GM19463 (cell line): ENCODE data around the gene EPB41.
"Not testable (repeated sequence)": the region's sequence is repeated elsewhere in the genome, so short reads cannot be mapped to it uniquely, and the experiment has no call there.

ENCODE experiments used
- ATAC-seq: cut with Tn5 transposase; IDR thresholded peaks from one replicate; pipeline ENCODE4 v1.9.1; 2021; ENCODE audit warnings: mild to moderate bottlenecking, moderate library complexity; ENCODE audit not compliant: unreplicated experiment

EPB41 gene

DNA sequence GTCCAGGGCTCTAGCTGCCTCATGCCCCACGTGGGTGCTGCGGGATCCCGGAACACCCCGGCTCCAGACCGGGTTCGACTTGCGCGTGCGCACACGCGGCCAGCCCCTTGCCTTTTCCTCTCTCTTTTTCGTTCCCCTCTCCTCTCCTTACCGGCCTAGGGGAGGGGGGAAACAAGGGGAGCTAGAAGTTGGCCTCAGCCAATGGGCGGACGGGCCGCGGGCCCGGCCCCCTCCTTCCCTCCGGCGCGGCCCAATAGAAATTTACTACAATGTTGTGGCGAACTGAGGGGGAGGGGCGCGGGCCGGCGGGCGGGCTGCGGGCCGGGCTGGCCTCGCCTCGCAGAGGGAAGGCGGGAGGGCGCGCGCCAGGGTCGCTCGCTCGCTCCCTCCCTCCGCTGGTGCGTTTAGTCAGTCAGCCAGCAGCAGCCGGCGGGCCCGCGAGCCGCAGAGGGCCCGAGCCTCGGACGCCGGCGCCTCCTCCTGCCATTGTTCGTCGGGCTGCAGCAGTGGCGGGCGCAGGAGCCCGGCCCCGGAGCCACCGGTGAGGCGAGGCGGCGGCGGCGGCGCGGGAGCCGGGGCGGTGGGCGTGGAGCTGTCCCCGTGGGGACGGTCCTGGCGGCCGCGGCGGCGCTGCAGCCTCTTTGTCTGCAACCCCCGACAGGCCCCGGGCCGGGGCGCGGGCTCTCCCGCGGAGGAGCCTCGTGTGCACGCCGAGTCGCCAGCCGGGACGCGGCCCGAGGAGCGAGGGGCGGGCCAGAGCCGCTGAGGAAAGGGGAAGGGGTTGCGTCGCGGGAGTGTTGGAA is at the start of gene EPB41:
EPB41 (plus strand) TSS at position 342 of the 803 bp plus-strand sequence. CDS start 72,869 bp downstream, outside the sequence.
- ATAC-seq: peak; percentile 89

DNA sequence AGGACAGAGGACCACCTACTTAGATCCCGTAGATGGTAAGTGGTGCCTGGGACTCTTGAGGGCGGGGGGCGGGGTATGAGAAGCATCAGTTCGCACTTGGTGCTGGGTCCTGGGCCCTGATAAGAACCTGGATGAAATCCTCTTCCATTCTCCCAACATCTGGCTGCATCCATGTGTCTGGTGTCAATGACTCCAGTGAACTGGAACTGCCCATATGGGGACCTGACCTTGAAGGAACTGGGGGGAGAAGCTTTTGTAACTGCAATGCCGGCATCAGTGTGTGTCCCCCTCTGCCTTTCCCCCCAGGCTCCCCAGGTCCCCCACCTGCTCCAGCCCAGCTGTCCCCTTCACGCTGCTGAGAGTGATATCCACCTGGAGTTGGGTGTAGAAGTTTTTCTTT is 49.7 kb upstream of the EPB41 start:
- ATAC-seq: no peak

- no peak for ATAC-seq
These were observed 48.2 kb upstream of the EPB41 start for GRCh38 chr1:28865997-28866650.

DNA sequence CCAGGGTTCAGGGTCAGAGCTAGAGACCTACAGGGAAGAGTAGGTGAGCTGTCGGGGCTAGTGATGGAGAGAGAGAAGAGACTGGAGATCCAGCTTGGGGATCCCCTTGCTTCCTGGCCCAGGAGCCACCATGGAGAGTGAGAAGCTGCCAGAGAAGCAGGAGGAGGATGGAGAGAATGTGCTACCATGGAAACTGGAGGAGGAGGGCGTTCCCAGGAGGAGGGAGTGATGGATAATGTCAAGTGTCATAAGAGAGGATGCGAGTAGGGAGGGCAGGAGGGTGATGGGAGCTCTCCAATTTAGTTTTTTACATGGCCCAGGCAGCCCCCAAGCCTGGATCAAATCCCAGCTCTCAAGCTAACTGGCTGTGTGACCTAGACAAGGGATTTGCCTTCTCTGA is 46.5 kb upstream of the EPB41 start:
- no peak for ATAC-seq

- no peak for ATAC-seq
These were observed 44.4 kb upstream of the EPB41 start for GRCh38 chr1:28869952-28870351.

DNA sequence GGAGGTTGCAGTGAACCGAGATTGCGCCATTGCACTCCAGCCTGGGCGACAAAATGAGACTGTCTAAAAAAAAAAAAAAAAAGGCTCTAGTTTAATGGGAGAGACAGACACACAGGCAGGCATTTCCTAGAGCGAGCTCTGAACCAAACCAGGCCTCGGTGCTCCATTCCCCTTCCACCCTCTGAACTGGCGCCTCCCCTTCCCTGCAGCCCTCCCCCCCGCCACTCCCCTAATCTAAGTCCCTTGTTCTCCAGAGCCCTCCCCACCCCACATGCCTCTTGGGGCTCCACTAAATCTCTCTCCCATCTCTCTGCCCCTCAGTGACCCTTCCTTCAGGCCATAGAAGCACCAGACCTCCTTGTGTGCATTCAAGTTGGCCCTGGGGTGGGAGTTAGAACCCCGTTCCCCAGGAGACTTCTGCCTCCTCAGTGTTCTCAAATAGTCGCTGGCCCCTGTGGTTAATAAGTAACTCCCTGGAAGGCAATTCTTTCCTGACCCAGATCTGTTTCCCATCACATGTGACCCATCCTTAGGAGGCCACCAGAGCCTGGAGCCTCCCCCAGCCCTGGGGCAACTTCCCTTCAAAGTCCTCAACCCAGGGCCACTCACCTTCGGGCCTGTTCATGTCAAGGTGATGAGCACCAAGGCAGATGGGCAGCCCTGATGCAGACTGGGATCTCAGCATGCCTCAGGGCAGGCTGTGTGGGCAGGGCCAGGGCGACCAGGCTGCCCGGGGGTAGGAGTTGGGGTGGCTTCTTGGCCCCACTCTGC is 42.6 kb upstream of the EPB41 start:
- no peak for ATAC-seq

GRCh38 chr1:28875134-28875533 is 39.2 kb upstream of the EPB41 start:
- ATAC-seq: not testable (repeated sequence)

DNA sequence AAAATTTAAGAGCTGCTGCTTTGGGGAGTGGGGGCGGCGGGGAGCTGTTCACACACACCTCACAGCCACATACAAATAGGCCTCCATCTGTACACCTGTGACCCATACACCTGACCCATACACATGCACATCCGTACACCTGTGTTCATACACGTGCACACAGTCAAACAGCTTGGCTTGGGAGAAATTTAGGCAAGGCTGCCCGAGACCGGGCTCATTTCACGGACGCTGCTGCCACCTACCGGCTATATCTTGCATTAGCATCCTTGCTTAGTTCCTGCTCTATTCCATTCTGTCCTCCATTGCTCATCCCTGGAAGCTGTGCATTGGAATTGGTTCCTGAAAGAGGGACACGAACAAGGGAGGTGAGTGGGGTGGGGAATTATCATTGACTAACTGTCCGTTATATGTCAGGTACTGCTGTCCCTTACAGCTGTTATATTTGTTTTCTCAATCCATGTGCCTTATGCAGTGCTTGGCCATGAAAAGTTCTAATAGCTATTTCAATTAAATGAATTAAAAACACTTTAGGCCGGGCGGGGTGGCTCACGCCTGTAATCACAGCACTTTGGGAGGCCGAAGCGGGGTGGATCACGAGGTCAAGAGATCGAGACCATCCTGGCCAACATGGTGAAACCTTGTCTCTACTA is 37.1 kb upstream of the EPB41 start:
- no peak for ATAC-seq

- no peak for ATAC-seq
These were observed 35.6 kb upstream of the EPB41 start for GRCh38 chr1:28878796-28879195.

DNA sequence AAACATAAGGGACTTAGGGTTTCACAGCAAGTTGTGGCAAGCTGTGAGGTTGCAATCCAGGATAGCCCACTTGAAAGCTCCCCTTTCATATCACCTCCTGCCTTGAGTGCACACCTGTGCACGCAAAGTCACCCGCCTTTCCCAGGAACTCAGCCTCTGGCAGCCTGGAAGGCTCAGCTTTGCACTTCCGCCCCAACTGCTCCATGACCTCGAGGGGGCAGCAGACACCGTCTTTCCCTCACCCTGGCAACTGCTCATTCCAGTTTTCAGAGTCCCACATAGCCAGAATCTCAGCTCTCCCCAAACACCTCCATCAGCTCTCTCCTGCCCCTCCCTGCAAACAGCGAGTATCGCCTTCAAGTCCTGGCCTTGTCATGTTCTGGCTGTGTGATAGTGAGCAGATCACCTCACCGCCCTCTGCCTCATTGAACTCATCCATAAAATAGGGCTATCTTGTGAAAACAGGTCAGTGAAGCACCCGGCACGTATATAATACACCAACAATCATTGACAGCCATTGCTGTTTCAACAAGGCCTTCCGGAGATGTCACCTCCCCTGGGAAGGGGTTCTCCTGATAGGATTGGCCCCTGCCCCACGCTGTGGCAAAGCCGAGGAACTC is 32.2 kb upstream of the EPB41 start:
- no peak for ATAC-seq

DNA sequence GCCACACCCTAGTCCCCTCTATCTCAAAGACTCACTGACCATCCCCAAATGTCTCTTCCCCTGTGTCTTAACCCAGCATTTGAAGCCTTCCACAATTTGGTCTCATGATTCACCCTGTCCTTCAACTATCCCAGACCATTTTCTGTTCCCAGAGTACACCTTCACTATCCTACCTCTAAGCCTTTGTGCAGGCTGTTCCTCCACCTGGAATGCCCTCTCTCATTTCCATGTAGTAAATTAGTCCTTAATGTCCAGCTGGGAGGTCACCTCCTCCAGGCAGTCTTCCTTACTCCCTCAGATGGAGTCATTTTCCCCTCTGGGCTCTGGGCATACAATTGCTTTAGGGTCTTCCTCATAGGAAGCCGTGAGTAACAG is 31.1 kb upstream of the EPB41 start:
- no peak for ATAC-seq

DNA sequence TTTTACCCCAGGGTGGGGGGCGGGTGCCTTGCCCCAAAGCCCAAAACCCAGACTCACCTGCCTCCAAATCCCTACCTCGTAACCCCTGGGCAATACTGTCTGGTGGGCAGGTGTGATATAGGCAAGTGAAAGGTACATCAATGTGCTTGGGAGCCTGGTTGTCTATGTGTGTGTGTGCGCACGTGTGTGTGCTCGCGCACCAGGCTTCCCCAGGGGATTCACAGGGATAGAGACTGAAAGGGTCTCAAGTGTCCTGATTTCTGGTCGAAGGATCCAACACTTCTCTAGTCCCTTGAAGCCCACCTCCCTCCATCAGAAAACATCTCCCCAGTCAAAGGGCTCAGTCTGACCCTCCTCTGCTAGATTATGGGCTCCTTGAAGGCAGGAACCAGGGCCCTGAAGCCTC is 28.9 kb upstream of the EPB41 start:
- no peak for ATAC-seq

DNA sequence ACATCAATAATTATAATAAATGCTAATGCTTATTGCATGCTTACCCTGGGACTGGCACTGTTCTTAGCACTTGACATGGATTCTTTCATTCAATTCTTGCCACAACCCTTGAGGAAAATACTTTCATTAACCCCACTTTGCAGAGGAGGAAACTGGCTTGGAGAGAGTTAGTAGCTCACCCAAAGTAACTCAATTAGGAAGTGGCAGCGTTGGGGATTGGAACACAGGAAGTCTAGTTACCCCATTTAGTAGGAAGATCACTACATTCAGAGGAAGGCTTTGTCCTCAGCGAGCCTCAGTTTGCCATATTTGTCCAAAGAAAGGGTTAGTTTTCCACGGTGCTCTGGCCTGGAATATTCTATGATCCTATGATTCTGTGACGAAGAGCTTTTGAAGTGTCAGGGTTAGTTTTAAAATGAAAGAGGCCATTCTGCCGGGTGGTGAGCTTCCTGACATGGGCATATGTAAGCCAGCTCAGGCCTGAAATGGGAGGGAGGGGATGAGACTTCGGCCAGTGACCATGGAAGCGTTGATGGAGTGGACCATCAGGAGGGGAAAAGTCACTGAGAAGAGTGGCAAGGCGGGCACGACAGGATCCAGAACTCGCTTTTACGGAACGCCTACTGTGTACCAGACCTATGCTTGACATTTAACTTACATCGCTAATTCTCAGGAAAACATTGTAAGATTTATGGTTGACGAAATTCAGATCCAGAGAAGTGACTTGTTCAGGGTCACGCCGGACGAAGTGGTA is 28.2 kb upstream of the EPB41 start:
- no peak for ATAC-seq

GRCh38 chr1:28886731-28887418 is 27.5 kb upstream of the EPB41 start:
- ATAC-seq: peak; percentile 72

DNA sequence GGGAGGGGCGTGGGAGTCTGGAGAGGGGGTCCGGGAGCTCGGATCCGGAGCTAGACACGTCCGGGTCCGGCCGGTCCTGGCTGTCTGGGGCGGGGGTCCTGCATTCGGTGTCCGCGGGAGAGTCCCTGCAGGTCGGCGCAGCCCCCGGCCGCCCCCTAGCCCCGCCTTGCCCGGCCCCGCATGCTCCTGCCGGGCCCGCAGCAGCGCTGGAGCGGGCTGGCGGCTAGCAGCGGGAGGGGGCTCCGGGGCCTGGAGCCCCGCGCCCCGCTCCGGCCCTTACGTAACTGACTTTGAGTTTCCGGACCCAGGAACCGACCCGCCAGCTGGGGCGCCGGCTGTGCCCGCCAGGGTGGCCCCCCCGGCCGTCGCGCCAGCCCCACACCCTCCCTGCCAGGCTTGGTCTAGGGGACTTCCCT is 26.9 kb upstream of the EPB41 start:
- no peak for ATAC-seq

DNA sequence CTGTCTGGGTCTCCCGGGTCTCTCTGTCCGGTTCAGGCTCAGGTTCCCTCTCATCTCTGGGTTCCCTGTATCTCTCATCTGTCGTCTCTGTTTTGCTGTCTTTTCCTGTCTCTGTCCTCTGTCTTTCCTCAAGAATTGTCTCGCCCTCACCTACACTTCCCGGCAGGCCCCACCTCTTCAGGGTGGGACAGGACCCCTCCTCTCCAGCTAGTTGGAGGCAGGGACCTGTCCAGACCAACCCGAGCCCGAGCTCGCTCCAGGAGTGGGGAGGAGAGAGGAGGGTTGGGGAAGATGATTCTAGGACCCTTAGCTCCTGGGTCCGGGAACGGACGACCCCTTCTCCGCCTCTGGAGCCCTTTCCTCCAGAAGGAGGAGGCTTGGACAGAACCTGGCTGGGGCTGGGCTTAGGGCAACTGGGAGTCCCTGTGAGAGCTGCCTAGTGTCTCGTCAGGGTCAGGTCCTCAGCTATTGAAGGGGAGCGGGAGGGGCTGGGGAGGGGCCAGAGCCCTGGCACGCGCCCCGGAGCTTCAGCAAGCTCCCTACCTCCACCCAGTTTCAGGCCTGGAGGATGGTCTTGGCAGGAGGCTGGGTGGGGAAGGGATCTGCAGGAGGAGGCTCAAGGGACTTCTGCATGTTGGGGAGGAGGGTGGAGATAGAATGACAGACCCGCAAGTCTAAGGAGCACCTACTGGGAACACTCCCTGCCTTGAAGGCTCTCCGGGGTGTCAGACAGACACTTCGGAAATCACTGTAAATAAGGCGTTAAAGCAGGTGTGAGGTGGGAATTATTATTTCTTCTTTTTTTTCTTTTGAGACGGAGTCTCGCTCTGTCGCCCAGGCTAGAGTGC is 26.3 kb upstream of the EPB41 start:
- ATAC-seq: no peak

- no peak for ATAC-seq
These were observed 25.5 kb upstream of the EPB41 start for GRCh38 chr1:28888915-28889314.

DNA sequence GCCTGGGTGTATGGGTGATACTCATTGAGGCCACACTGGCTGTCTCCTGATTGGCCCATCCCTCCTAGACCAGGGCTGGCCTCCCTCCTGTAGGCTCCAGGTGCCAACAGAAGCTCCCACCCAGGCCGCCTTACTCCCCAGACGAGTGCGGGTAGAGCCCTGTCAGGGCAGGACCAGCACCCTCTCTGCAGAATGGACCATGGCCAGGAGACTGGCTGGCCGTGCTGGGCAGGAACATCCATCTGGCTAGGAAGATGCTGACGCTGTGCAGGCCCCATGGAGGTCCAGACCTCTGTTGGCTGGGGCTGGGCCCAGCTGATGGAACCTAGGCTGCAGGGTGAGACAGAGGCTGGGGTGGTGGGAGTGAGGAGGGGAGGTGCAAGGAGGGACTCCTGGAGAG is 25.0 kb upstream of the EPB41 start:
- no peak for ATAC-seq

- no peak for ATAC-seq
These were observed 23.9 kb upstream of the EPB41 start for GRCh38 chr1:28890435-28890834.
